Right lobe of liver (tissue), 6 donors: Measurements from ENCODE around the gene PIK3CD. TPM values are rescaled to one million over a fixed set of nuclear protein-coding genes. Genes with fewer than 3 reads are reported as not detected.

Experiments used
- ATAC-seq, 4 donors: fragments of 200-7000 bp; cut with Tn5 transposase; one replicate each; pipeline ENCODE4 v1.9.1; 2020; ENCODE audit warnings: mild to moderate bottlenecking in 4 of 4, moderate library complexity in 4 of 4
- DNase-seq, 3 donors: peaks; one replicate each; pipeline ENCODE4 v3.0.0-alpha.2; 2020
- H3K27ac ChIP-seq, 3 donors: fragments of 200-600 bp; one replicate each; pipeline ENCODE4 v1.8.0; 2022
- H3K27me3 ChIP-seq, 2 donors: fragments of 200-600 bp; one replicate each; pipeline ENCODE4 v1.8.0; 2022
- H3K36me3 ChIP-seq, 4 donors: fragments of 200-600 bp; sonication (generic) in 1 of 4; one replicate each; pipeline versions ENCODE4 v1.5.1 to v1.8.0; 2017 to 2022; ENCODE audit warnings: control low read depth in 1 of 4
- H3K4me1 ChIP-seq, 4 donors: fragments of 200-600 bp; sonication (generic) in 1 of 4; one replicate each; pipeline versions ENCODE4 v1.5.1 to v1.8.0; 2017 to 2022; ENCODE audit warnings: control low read depth in 1 of 4
- H3K4me3 ChIP-seq, 3 donors: fragments of 200-600 bp; one replicate each; pipeline ENCODE4 v1.8.0; 2022
- H3K9me3 ChIP-seq, 4 donors: fragments of 200-600 bp; sonication (generic) in 1 of 4; one replicate each; pipeline versions ENCODE4 v1.5.1 to v1.8.0; 2017 to 2022; ENCODE audit warnings: control low read depth in 1 of 4
- CTCF ChIP-seq, 4 donors: fragments of 200-600 bp in 3 of 4; fragments of 450-650 bp in 1 of 4; IDR thresholded peaks; one replicate each; pipeline versions ENCODE4 v1.5.1 to v1.8.0; 2016 to 2022; ENCODE audit warnings: antibody characterized with exemption in 4 of 4, mild to moderate bottlenecking in 2 of 4
- POLR2A ChIP-seq: fragments of 450-650 bp; IDR thresholded peaks from one replicate; pipeline ENCODE4 v1.6.1; 2017; ENCODE audit warnings: antibody characterized with exemption, mild to moderate bottlenecking
- WGBS: methylation state at CpG from one replicate; pipeline ENCODE4 v1.1.6; 2018; ENCODE audit warnings: low coverage, low lambda C conversion rate; ENCODE audit not compliant: insufficient coverage; ENCODE audit errors: missing lambda C conversion rate; 5-methylcytosine and 5-hydroxymethylcytosine counted together
- intact Hi-C, 2 donors: fragments of 100-400 bp; cut with DNase I; formaldehyde crosslinking; loops; one replicate each; pipeline versions ENCODE4 v1.11.2 to v1.14.1; 2022
- total RNA-seq, 6 experiments: library from RNA; depleted of rRNA in 2 of 6; stranded (reverse); fragments of >200 nt in 2 of 6; fragmentation: NEBNext Ultra II Directional in 3 of 6; extraction: Animal tissue kit (Norgen Biotek cat#: 25700) in 3 of 6; gene quantifications; one replicate each; pipeline versions ENCODE4 v1.1.0 to v1.2.4, GENCODE V29; 2016 to 2023
- donor health status: DM: no; HTN: yes; CAD: no.
- donor health status: DM: no; HTN: no; CAD: no.
- donor health status: DM: no; HTN: no; CAD: no.
- donor health status: DM: no; HTN: yes; CAD: no.
- donor health status: DM: no; HTN: yes; CAD: no.

Gene PIK3CD
- total RNA-seq, 6 experiments from 2014 or later, result 1.4 to 5.8 (median 2.6) TPM

- intact Hi-C loops, result no loop called here
- TF ChIP-seq CTCF (IDR thresholded peaks at IDR 0.05) (no peak), POLR2A (no peak)
- ATAC-seq (no peak), DNase-seq (no peak)
- Histone ChIP-seq H3K4me3 (no peak overlapping the region), H3K36me3 (no peaks in the 10 kb centered on the region), H3K4me1 (no peaks in the 10 kb centered on the region), H3K27me3 (no peaks in the 10 kb centered on the region), H3K9me3 (no peaks in the 10 kb centered on the region), H3K27ac (no peak overlapping the region)
- 97% methylated on average over 6 of the region's 15 CpGs for WGBS
These were observed 115.4 kb downstream of the PIK3CD start for GRCh38 chr1:9766759-9767442.

- H3K4me3 ChIP-seq, result no peak overlapping the region
- intact Hi-C loops, result no loop called here
These were observed 116.6 kb downstream of the PIK3CD start for GRCh38 chr1:9767964-9768668.

GRCh38 chr1:9768983-9769382, 117.5 kb downstream of the PIK3CD start:
- intact Hi-C loops, result no loop called here
- 39% methylated on average over 3 of the region's 3 CpGs for whole genome bisulfite sequencing
- H3K4me1 ChIP-seq, result no peaks in the 10 kb centered on the region
- no peak for DNase-seq
- H3K4me3 ChIP-seq, result no peak overlapping the region
- TF ChIP-seq CTCF (IDR thresholded peaks at IDR 0.05), result no peak
- no peak for TF ChIP-seq POLR2A
- no peaks in the 10 kb centered on the region for H3K9me3 ChIP-seq
- no peak overlapping the region for H3K27ac ChIP-seq
- no peak for ATAC-seq
- H3K36me3 ChIP-seq, result no peaks in the 10 kb centered on the region
- no peaks in the 10 kb centered on the region for H3K27me3 ChIP-seq

More at GRCh38 chr1:9767964-9768668, 116.6 kb downstream of the PIK3CD start:
- no peak for TF ChIP-seq POLR2A
- TF ChIP-seq CTCF (IDR thresholded peaks at IDR 0.05), result no peak
- Histone ChIP-seq H3K27me3 (no peaks in the 10 kb centered on the region), H3K27ac (no peak overlapping the region), H3K36me3 (no peaks in the 10 kb centered on the region), H3K4me1 (no peaks in the 10 kb centered on the region), H3K9me3 (no peaks in the 10 kb centered on the region)
- WGBS, result 93% methylated on average over 12 of the region's 24 CpGs
- DNase-seq (no peak), ATAC-seq (no peak)

GRCh38 chr1:9770298-9770697, 118.8 kb downstream of the PIK3CD start:
- no peak for DNase-seq
- Histone ChIP-seq H3K36me3 (no peaks in the 10 kb centered on the region), H3K27ac (no peak overlapping the region), H3K4me3 (no peak overlapping the region), H3K4me1 (no peaks in the 10 kb centered on the region), H3K27me3 (no peaks in the 10 kb centered on the region), H3K9me3 (no peaks in the 10 kb centered on the region)
- ATAC-seq, result no peak
- intact Hi-C loops, result no loop called here
- WGBS, result 61% methylated on average over 10 of the region's 10 CpGs
- no peak for TF ChIP-seq POLR2A
- TF ChIP-seq CTCF (IDR thresholded peaks at IDR 0.05), result no peak
